Uterus (tissue), 2 donors: ENCODE data around the gene ARL14.

ENCODE experiments used
- CTCF ChIP-seq, 4 experiments: fragments of 200-600 bp in 2 of 4; fragments of 450-650 bp in 2 of 4; sonication (generic) in 2 of 4; IDR thresholded peaks; one replicate each; pipeline ENCODE4 v1.5.1; 2016 to 2019; ENCODE audit warnings: antibody characterized with exemption in 4 of 4, mild to moderate bottlenecking in 2 of 4, moderate library complexity in 1 of 4
- POLR2A ChIP-seq, 2 donors: fragments of 450-650 bp; IDR thresholded peaks; one replicate each; pipeline ENCODE4 v1.6.1; 2016; ENCODE audit warnings: antibody characterized with exemption in 2 of 2, mild to moderate bottlenecking in 1 of 2, moderate library complexity in 1 of 2

GRCh38 chr3:160702290-160702689, 25.3 kb downstream of the ARL14 start:
- no peak for TF ChIP-seq POLR2A (IDR thresholded peaks at IDR 0.05)
- no peak for TF ChIP-seq CTCF (IDR thresholded peaks at IDR 0.05)
